Astrocyte (in vitro differentiated cells and primary cell): Measurements from ENCODE around the gene FITM1. TPM values are rescaled to one million over a fixed set of nuclear protein-coding genes. Genes with fewer than 3 reads are reported as not detected.
"Not testable (repeated sequence)": the region's sequence is repeated elsewhere in the genome, so short reads cannot be mapped to it uniquely, and the experiment has no call there.

Experiments used
- DNase-seq: peaks from one replicate; pipeline ENCODE4 v3.0.0-alpha.2; 2010; ENCODE audit warnings: low read depth
- FAIRE-seq: peaks from 2 replicates; lab custom pipeline; 2011; peaks lifted over from hg19 to GRCh38; lab: Jason Lieb, UNC
- H2AFZ ChIP-seq: 2 replicates; pipeline ENCODE4 v1.6.0; 2012; ENCODE audit warnings: low read depth, low read length, inconsistent platforms
- H3K27ac ChIP-seq: 2 replicates; pipeline ENCODE4 v1.5.1; 2011; ENCODE audit warnings: low read depth, low read length, inconsistent platforms
- H3K27me3 ChIP-seq: 2 replicates; pipeline ENCODE4 v1.6.0; 2011; ENCODE audit warnings: low read length, inconsistent platforms; ENCODE audit not compliant: insufficient read depth
- H3K36me3 ChIP-seq: 2 replicates; pipeline ENCODE4 v1.5.1; 2011; ENCODE audit warnings: low read length, inconsistent platforms; ENCODE audit not compliant: insufficient read depth
- H3K4me1 ChIP-seq: 2 replicates; pipeline ENCODE4 v1.5.1; 2011; ENCODE audit warnings: low read length, inconsistent platforms; ENCODE audit not compliant: insufficient read depth
- H3K4me2 ChIP-seq: 2 replicates; pipeline ENCODE4 v1.6.0; 2012; ENCODE audit warnings: low read length, inconsistent platforms
- H3K4me3 ChIP-seq: 2 replicates; pipeline ENCODE4 v1.5.1; 2011; ENCODE audit warnings: low read depth, mild to moderate bottlenecking, low read length, inconsistent platforms; ENCODE audit not compliant: insufficient read depth
- H3K79me2 ChIP-seq: 2 replicates; pipeline ENCODE4 v1.6.0; 2012; ENCODE audit warnings: mild to moderate bottlenecking, low read length, inconsistent platforms; ENCODE audit not compliant: insufficient read depth
- H3K9ac ChIP-seq: 2 replicates; pipeline ENCODE4 v1.6.0; 2012; ENCODE audit warnings: mild to moderate bottlenecking, low read length, inconsistent platforms
- H3K9me3 ChIP-seq: 2 replicates; pipeline ENCODE4 v1.5.1; 2012; ENCODE audit warnings: low read depth, mild to moderate bottlenecking, low read length, inconsistent platforms; ENCODE audit not compliant: insufficient read depth
- H4K20me1 ChIP-seq: 2 replicates; pipeline ENCODE4 v1.6.0; 2012; ENCODE audit warnings: low read length, inconsistent platforms; ENCODE audit not compliant: insufficient read depth
- H3K27ac Mint-ChIP-seq: one replicate; pipeline ENCODE4 v1.8.0; 2021; ENCODE audit warnings: mild to moderate bottlenecking, mixed read lengths; ENCODE audit not compliant: unreplicated experiment
- H3K27me3 Mint-ChIP-seq: one replicate; pipeline ENCODE4 v1.8.0; 2021; ENCODE audit warnings: low read depth, mixed read lengths; ENCODE audit not compliant: unreplicated experiment
- H3K36me3 Mint-ChIP-seq: one replicate; pipeline ENCODE4 v1.8.0; 2021; ENCODE audit warnings: low read depth, mixed read lengths; ENCODE audit not compliant: unreplicated experiment
- H3K4me1 Mint-ChIP-seq: one replicate; pipeline ENCODE4 v1.8.0; 2021; ENCODE audit warnings: low read depth, mixed read lengths; ENCODE audit not compliant: unreplicated experiment
- H3K4me3 Mint-ChIP-seq: one replicate; pipeline ENCODE4 v1.8.0; 2021; ENCODE audit warnings: mild to moderate bottlenecking, moderate library complexity, mixed read lengths; ENCODE audit not compliant: unreplicated experiment
- H3K9me3 Mint-ChIP-seq: one replicate; pipeline ENCODE4 v1.8.0; 2021; ENCODE audit warnings: mild to moderate bottlenecking, mixed read lengths; ENCODE audit not compliant: unreplicated experiment
- EZH2 ChIP-seq: IDR thresholded peaks from 2 replicates; pipeline ENCODE4 v1.6.1; 2012; ENCODE audit warnings: mild to moderate bottlenecking, low read length, inconsistent platforms; ENCODE audit not compliant: insufficient read depth
- total RNA-seq: library from RNA; stranded (reverse); gene quantifications from 2 replicates; pipeline ENCODE4 v1.2.1, GENCODE V29; 2021
- TF ChIP-seq, protein P1 (sequence below): IDR thresholded peaks from 2 replicates; pipeline ENCODE4 v1.5.1; 2011; ENCODE audit warnings: low read depth, mild to moderate bottlenecking, inconsistent platforms, low read length, moderate library complexity; ENCODE audit not compliant: insufficient read depth

FITM1 gene
- total RNA-seq, 1 donor from 2014 or later: 0.25 TPM

DNA sequence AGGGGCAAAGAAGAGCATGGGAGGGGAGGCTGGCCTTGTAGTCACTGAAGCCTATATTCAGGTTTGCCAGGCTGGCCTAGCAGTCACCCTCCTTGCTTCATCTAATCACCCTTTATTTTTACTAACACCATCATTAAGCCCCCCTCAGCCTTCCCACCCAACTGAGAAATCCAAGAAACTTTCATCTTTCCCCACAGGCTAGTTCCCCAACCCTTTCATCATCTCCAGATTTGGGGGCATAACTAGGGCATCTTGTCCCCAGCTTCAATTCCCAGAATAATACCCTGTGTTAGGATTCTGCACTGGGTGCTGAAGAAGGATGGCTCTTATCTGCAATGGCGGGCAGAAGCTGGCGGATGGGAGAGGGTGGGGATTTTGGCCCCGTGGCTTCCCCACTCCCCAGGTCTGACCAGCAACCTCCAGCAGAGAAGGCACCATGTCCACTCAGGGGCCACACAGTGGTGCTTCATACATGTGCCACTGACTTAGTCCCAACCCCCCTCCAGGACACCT is 29.4 kb upstream of the FITM1 start:
- no peak for FAIRE-seq
- Mint-ChIP-seq H3K9me3 (no peaks in the 10 kb centered on the region), H3K27ac (no peak overlapping the region), H3K4me3 (no peak overlapping the region), H3K36me3 (peaks cover 47% of the 10 kb centered on the region), H3K27me3 (no peaks in the 10 kb centered on the region), H3K4me1 (no peaks in the 10 kb centered on the region)
- H3K9me3 ChIP-seq: no peaks in the 10 kb centered on the region
- H2AFZ ChIP-seq: no peak overlapping the region
- H3K4me1 ChIP-seq: no peaks in the 10 kb centered on the region
- DNase-seq: no peak
- no peaks in the 10 kb centered on the region for H4K20me1 ChIP-seq
- no peak overlapping the region for H3K9ac ChIP-seq
- H3K4me3 ChIP-seq: no peak overlapping the region
- no peak overlapping the region for H3K4me2 ChIP-seq
- TF ChIP-seq, protein P1, sequence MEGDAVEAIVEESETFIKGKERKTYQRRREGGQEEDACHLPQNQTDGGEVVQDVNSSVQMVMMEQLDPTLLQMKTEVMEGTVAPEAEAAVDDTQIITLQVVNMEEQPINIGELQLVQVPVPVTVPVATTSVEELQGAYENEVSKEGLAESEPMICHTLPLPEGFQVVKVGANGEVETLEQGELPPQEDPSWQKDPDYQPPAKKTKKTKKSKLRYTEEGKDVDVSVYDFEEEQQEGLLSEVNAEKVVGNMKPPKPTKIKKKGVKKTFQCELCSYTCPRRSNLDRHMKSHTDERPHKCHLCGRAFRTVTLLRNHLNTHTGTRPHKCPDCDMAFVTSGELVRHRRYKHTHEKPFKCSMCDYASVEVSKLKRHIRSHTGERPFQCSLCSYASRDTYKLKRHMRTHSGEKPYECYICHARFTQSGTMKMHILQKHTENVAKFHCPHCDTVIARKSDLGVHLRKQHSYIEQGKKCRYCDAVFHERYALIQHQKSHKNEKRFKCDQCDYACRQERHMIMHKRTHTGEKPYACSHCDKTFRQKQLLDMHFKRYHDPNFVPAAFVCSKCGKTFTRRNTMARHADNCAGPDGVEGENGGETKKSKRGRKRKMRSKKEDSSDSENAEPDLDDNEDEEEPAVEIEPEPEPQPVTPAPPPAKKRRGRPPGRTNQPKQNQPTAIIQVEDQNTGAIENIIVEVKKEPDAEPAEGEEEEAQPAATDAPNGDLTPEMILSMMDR: no peak
- TF ChIP-seq EZH2: no peak
- H3K27ac ChIP-seq: no peak overlapping the region
- H3K27me3 ChIP-seq: no peaks in the 10 kb centered on the region
- no peaks in the 10 kb centered on the region for H3K36me3 ChIP-seq
- no peaks in the 10 kb centered on the region for H3K79me2 ChIP-seq

DNA sequence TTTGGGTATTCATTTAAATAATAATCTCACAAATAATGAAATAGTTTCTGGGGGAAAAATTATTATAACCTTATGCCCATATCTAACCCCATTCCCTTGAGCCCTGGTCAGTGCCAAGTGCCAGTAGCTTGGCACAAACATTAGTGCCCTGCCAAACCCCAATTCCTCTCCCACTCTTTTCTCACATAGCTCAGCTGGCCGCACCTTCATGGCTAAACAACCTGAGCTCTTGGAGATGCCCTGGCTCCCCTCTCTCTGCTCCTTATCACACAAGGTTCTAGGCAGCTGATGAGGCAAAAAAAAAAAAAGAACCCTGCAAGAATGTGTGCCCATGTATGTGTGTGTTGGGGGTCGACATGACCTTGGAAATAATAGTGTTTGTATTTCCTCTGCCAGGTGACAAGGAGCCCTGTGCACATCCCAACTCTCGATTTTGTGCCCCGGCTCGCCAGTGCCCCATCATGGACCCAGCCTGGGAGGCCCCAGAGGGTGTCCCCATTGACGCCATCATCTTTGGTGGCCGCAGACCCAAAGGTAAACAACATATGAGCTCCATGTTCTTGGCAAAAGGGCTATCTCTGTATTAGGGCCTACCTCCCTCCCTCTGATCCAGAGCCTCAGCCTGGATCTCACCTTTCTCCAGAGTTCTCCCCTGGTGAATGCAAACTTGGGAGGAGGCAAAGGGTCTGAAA is 28.0 kb upstream of the FITM1 start:
- Histone ChIP-seq H3K4me3 (no peak overlapping the region), H3K79me2 (no peaks in the 10 kb centered on the region), H2AFZ (no peak overlapping the region), H3K9me3 (no peaks in the 10 kb centered on the region), H3K27me3 (no peaks in the 10 kb centered on the region), H3K36me3 (no peaks in the 10 kb centered on the region), H3K4me2 (no peak overlapping the region), H4K20me1 (no peaks in the 10 kb centered on the region), H3K27ac (no peak overlapping the region), H3K9ac (no peak overlapping the region), H3K4me1 (no peaks in the 10 kb centered on the region)
- Mint-ChIP-seq H3K4me3 (no peak overlapping the region), H3K9me3 (no peaks in the 10 kb centered on the region), H3K27ac (no peak overlapping the region), H3K36me3 (peaks cover 45% of the 10 kb centered on the region), H3K27me3 (no peaks in the 10 kb centered on the region), H3K4me1 (peaks cover 2% of the 10 kb centered on the region)
- DNase-seq (no peak), FAIRE-seq (no peak)
- TF ChIP-seq, protein P1: no peak
- TF ChIP-seq EZH2: no peak

DNA sequence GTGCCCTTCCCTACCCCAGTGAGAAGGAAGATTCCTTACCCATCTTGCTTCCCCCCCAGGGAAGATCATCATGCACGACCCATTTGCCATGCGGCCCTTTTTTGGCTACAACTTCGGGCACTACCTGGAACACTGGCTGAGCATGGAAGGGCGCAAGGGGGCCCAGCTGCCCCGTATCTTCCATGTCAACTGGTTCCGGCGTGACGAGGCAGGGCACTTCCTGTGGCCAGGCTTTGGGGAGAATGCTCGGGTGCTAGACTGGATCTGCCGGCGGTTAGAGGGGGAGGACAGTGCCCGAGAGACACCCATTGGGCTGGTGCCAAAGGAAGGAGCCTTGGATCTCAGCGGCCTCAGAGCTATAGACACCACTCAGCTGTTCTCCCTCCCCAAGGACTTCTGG is 27.0 kb upstream of the FITM1 start:
- H4K20me1 ChIP-seq: no peaks in the 10 kb centered on the region
- Mint-ChIP-seq H3K9me3 (no peaks in the 10 kb centered on the region), H3K27ac (peak overlapping the region; percentile 69), H3K4me1 (peaks cover 2% of the 10 kb centered on the region), H3K27me3 (no peaks in the 10 kb centered on the region), H3K36me3 (peaks cover 45% of the 10 kb centered on the region), H3K4me3 (no peak overlapping the region)
- H3K79me2 ChIP-seq: no peaks in the 10 kb centered on the region
- no peak for FAIRE-seq
- no peaks in the 10 kb centered on the region for H3K4me1 ChIP-seq
- DNase-seq: no peak
- no peaks in the 10 kb centered on the region for H3K27me3 ChIP-seq
- no peak overlapping the region for H3K4me3 ChIP-seq
- H3K36me3 ChIP-seq: no peaks in the 10 kb centered on the region
- no peak overlapping the region for H3K27ac ChIP-seq
- H3K9me3 ChIP-seq: no peaks in the 10 kb centered on the region
- no peak overlapping the region for H2AFZ ChIP-seq
- H3K9ac ChIP-seq: no peak overlapping the region
- TF ChIP-seq, protein P1: no peak
- no peak for TF ChIP-seq EZH2
- H3K4me2 ChIP-seq: no peak overlapping the region

- H3K27ac Mint-ChIP-seq, FAIRE-seq, H3K79me2 ChIP-seq, H4K20me1 ChIP-seq, H3K27me3 Mint-ChIP-seq, H3K9me3 Mint-ChIP-seq, H3K4me2 ChIP-seq, H2AFZ ChIP-seq, DNase-seq, H3K4me3 ChIP-seq, H3K4me3 Mint-ChIP-seq, H3K4me1 ChIP-seq, H3K36me3 ChIP-seq, H3K4me1 Mint-ChIP-seq, H3K9ac ChIP-seq, H3K27me3 ChIP-seq, H3K9me3 ChIP-seq, H3K27ac ChIP-seq: not testable (repeated sequence)
- peaks cover 30% of the 10 kb centered on the region for H3K36me3 Mint-ChIP-seq
Measured at GRCh38 chr14:24105609-24106239, 24.7 kb upstream of the FITM1 start.
